CD14-positive monocyte (primary cell): ENCODE measurements around the gene UGDH. TPM values are rescaled to one million over a fixed set of nuclear protein-coding genes. Genes with fewer than 3 reads are reported as not detected.

Experiments used
- DNase-seq, 3 donors: peaks; one replicate each; pipeline ENCODE4 v3.0.0-alpha.2; 2011 to 2022
- H2AFZ ChIP-seq: 2 replicates; pipeline ENCODE4 v1.6.0; 2012; ENCODE audit warnings: mild to moderate bottlenecking, low read depth, low read length, inconsistent platforms; ENCODE audit not compliant: insufficient read depth, poor library complexity, severe bottlenecking
- H3K27ac ChIP-seq, 2 donors: 1 replicate in 1 of 2; 2 replicates in 1 of 2; pipeline ENCODE4 v1.5.1; 2012 to 2013; ENCODE audit warnings: low read length in 2 of 2, control low read depth in 1 of 2, inconsistent platforms in 1 of 2, low read depth in 1 of 2, mild to moderate bottlenecking in 1 of 2
- H3K27me3 ChIP-seq, 2 donors: one replicate each; pipeline versions ENCODE4 v1.6.0 to v1.6.1; 2011 to 2013; ENCODE audit warnings: low read length in 2 of 2; ENCODE audit not compliant: control insufficient read depth in 2 of 2, insufficient read depth in 2 of 2
- H3K36me3 ChIP-seq, 2 donors: replicated peaks in 1 of 2; 1 replicate in 1 of 2; 2 replicates in 1 of 2; pipeline versions ENCODE4 v1.5.1 to v1.6.1; 2012 to 2013; ENCODE audit warnings: low read length in 2 of 2, control low read depth in 1 of 2, inconsistent platforms in 1 of 2, mild to moderate bottlenecking in 1 of 2; ENCODE audit not compliant: insufficient read depth in 2 of 2, control insufficient read depth in 1 of 2
- H3K4me1 ChIP-seq, 2 donors: 1 replicate in 1 of 2; 2 replicates in 1 of 2; pipeline versions ENCODE4 v1.5.1 to v1.6.1; 2012 to 2013; ENCODE audit warnings: low read length in 2 of 2, control low read depth in 1 of 2, inconsistent platforms in 1 of 2, mild to moderate bottlenecking in 1 of 2, moderate library complexity in 1 of 2; ENCODE audit not compliant: insufficient read depth in 2 of 2, control insufficient read depth in 1 of 2
- H3K4me2 ChIP-seq: replicated peaks from 2 replicates; pipeline ENCODE3; 2012; ENCODE audit warnings: low read length, moderate library complexity, mild to moderate bottlenecking; ENCODE audit not compliant: poor library complexity, severe bottlenecking; ENCODE audit errors: extremely low read depth
- H3K4me3 ChIP-seq, 3 experiments: fragments of 200-600 bp in 1 of 3; sonication (generic) in 1 of 3; replicated peaks in 1 of 3; 1 replicate in 2 of 3; 2 replicates in 1 of 3; pipeline ENCODE4 v1.5.1; 2011 to 2013; ENCODE audit warnings: low read length in 3 of 3, mild to moderate bottlenecking in 3 of 3, control low read depth in 2 of 3, low read depth in 2 of 3, inconsistent platforms in 1 of 3, moderate library complexity in 1 of 3
- H3K79me2 ChIP-seq: 2 replicates; pipeline ENCODE4 v1.6.0; 2012; ENCODE audit warnings: mild to moderate bottlenecking, control low read depth, inconsistent platforms, low read length, moderate library complexity; ENCODE audit not compliant: insufficient read depth
- H3K9ac ChIP-seq: 2 replicates; pipeline ENCODE4 v1.6.0; 2017; ENCODE audit warnings: low read length, mild to moderate bottlenecking; ENCODE audit not compliant: insufficient read depth, poor library complexity, severe bottlenecking
- H3K9me3 ChIP-seq, 2 donors: replicated peaks in 1 of 2; 1 replicate in 1 of 2; 2 replicates in 1 of 2; pipeline versions ENCODE4 v1.5.1 to v1.6.1; 2012 to 2013; ENCODE audit warnings: low read length in 2 of 2, control low read depth in 1 of 2; ENCODE audit not compliant: control insufficient read depth in 1 of 2, insufficient read depth in 1 of 2
- H4K20me1 ChIP-seq: 2 replicates; pipeline ENCODE4 v1.6.0; 2012; ENCODE audit warnings: mild to moderate bottlenecking, low read length, control low read depth, moderate library complexity; ENCODE audit not compliant: insufficient read depth
- H3K27ac Mint-ChIP-seq, 7 donors: one replicate each; pipeline ENCODE4 v1.8.0; 2020; ENCODE audit warnings: mild to moderate bottlenecking in 7 of 7, mixed read lengths in 7 of 7, moderate library complexity in 6 of 7, inconsistent platforms in 2 of 7
- H3K27me3 Mint-ChIP-seq, 3 donors: one replicate each; pipeline ENCODE4 v1.8.0; 2021 to 2022; ENCODE audit warnings: low read depth in 3 of 3, mild to moderate bottlenecking in 3 of 3, mixed read lengths in 3 of 3, moderate library complexity in 3 of 3, inconsistent platforms in 1 of 3
- H3K36me3 Mint-ChIP-seq, 2 donors: one replicate each; pipeline ENCODE4 v1.8.0; 2020; ENCODE audit warnings: mixed read lengths in 2 of 2, inconsistent platforms in 1 of 2, mild to moderate bottlenecking in 1 of 2
- H3K4me1 Mint-ChIP-seq: one replicate; pipeline ENCODE4 v1.8.0; 2020; ENCODE audit warnings: mild to moderate bottlenecking, mixed read lengths
- H3K4me3 Mint-ChIP-seq, 2 donors: one replicate each; pipeline ENCODE4 v1.8.0; 2020; ENCODE audit warnings: mild to moderate bottlenecking in 2 of 2, mixed read lengths in 2 of 2, moderate library complexity in 1 of 2
- H3K9me3 Mint-ChIP-seq, 7 donors: one replicate each; pipeline ENCODE4 v1.8.0; 2020 to 2022; ENCODE audit warnings: mixed read lengths in 7 of 7, mild to moderate bottlenecking in 6 of 7, moderate library complexity in 6 of 7, inconsistent platforms in 2 of 7
- WGBS: methylation state at CpG from one replicate; pipeline ENCODE4 v1.1.5; 2013; ENCODE audit warnings: missing lambda C conversion rate; ENCODE audit not compliant: insufficient coverage; 5-methylcytosine and 5-hydroxymethylcytosine counted together
- intact Hi-C, 2 donors: fragments of 100-400 bp; cut with micrococcal nuclease; formaldehyde crosslinking; loops; one replicate each; pipeline versions ENCODE4 v1.15.0 to v1.15.1; 2023
- polyA plus RNA-seq, 3 donors: library from polyadenylated mRNA; depleted of rRNA in 1 of 3; unstranded in 2 of 3; stranded (reverse) in 1 of 3; fragments of 300-500 nt in 2 of 3; fragments of >200 nt in 1 of 3; fragmentation: Illumina TruSeq in 2 of 3; gene quantifications; 1 replicate in 2 of 3; 2 replicates in 1 of 3; pipeline ENCODE4 v1.2.3, GENCODE V29; 2012 to 2021
- TF ChIP-seq, protein P1 (sequence below): fragments of 200-600 bp; IDR thresholded peaks from one replicate; pipeline ENCODE4 v1.8.0; 2022; ENCODE audit warnings: antibody characterized with exemption, mild to moderate bottlenecking

The UGDH gene
- polyA plus RNA-seq, 3 donors, result 4.6 to 19.7 (median 16.7) TPM

DNA sequence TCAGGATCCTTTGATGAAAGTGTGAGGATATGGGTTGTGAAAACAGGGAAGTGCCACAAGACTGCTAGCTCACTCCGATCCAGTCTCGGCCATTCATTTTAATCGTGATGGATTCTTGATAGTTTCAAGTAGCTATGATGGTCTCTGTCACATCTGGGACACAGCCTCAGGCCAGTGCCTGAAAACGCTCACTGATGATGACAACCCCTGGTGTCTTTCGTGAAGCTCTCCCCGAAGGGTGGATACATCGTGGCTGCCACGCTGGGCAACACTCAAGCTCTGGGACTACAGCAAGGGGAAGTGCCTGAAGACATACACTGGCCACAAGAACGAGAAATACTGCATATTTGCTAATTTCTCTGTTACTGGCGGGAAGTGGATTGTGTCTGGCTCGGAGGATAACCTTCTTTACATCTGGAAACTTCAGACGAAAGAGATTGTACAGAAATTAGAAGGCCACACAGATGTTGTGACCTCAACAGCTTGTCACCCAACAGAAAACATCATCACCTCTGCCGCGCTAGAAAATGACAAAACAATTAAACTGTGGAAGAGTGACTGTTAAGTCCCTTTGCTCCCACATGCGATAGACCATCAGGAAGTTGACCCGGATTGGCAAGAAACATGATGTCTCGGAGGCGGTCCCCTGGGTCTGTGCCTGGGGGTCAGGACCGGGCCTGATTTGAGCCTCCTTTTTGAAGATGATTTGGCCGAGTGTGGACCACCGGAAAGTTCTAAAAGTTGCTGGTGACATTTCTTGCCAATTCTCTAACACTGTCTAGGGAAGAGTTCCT lies 46.1 kb downstream of the UGDH start:
- H3K36me3 Mint-ChIP-seq, result peaks cover 8 to 12% of the 10 kb centered on the region in 2 donors
- Histone ChIP-seq H3K4me2 (peak overlapping the region; percentile 73), H4K20me1 (no peaks in the 10 kb centered on the region), H3K36me3 (peaks cover 7 to 21% of the 10 kb centered on the region in 2 donors), H2AFZ (peak overlapping the region; percentile 79), H3K27me3 (no peaks in the 10 kb centered on the region), H3K9ac (peak overlapping the region; percentile 60), H3K4me3 (peak overlapping the region; percentile 39 to 74 (median 56)), H3K9me3 (no peaks in the 10 kb centered on the region), H3K4me1 (peaks cover 33 to 34% of the 10 kb centered on the region in 2 donors), H3K79me2 (no peaks in the 10 kb centered on the region), H3K27ac (peak overlapping the region; percentile 59 to 78)
- intact Hi-C loops, result loop anchor here in 1 of 2 donors (5.0 kb wide), 1 partner anchor 46 kb away; the partner anchor contains the start of gene UGDH
- 31% methylated on average over 16 of the region's 21 CpGs for WGBS
- H3K4me3 Mint-ChIP-seq, result peak overlapping the region; percentile 84 to 94
- peak overlapping the region; percentile 81 to 92 (median 86) for H3K27ac Mint-ChIP-seq
- peak; percentile 38 to 46 (median 45) for DNase-seq
- H3K9me3 Mint-ChIP-seq, result peaks cover 0 to 2% (median 0%) of the 10 kb centered on the region in 7 donors
- peaks cover 0 to 7% (median 0%) of the 10 kb centered on the region in 3 donors for H3K27me3 Mint-ChIP-seq
- TF ChIP-seq, protein P1, sequence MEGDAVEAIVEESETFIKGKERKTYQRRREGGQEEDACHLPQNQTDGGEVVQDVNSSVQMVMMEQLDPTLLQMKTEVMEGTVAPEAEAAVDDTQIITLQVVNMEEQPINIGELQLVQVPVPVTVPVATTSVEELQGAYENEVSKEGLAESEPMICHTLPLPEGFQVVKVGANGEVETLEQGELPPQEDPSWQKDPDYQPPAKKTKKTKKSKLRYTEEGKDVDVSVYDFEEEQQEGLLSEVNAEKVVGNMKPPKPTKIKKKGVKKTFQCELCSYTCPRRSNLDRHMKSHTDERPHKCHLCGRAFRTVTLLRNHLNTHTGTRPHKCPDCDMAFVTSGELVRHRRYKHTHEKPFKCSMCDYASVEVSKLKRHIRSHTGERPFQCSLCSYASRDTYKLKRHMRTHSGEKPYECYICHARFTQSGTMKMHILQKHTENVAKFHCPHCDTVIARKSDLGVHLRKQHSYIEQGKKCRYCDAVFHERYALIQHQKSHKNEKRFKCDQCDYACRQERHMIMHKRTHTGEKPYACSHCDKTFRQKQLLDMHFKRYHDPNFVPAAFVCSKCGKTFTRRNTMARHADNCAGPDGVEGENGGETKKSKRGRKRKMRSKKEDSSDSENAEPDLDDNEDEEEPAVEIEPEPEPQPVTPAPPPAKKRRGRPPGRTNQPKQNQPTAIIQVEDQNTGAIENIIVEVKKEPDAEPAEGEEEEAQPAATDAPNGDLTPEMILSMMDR, result no peak
- peaks cover 35% of the 10 kb centered on the region for H3K4me1 Mint-ChIP-seq

DNA sequence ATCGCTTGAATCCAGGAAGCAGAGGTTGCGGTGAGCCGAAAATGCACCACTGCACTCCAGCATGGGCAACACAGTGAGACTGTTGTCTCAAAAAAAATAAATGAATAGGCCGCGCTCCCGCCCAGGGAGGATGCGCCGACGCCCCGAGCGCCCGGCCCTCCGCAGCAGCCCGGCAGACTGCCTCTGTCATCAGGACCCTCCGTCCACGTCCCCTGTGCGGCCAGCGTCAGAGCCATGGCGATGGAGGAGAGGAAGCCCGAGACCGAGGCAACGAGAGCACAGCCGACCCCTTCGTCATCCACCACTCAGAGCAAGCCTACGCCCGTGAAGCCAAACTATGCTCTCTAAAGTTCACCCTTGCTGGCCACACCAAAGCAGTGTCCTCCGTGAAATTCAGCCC lies 47.0 kb downstream of the UGDH start:
- no peaks in the 10 kb centered on the region for H3K9me3 ChIP-seq
- Mint-ChIP-seq H3K9me3 (peaks cover 0 to 2% (median 0%) of the 10 kb centered on the region in 7 donors), H3K4me3 (no peak overlapping the region), H3K27me3 (peaks cover 0 to 5% (median 0%) of the 10 kb centered on the region in 3 donors), H3K4me1 (peaks cover 26% of the 10 kb centered on the region), H3K27ac (peak overlapping the region in 5 of 7 donors; percentile 63 to 90 (median 85)), H3K36me3 (peaks cover 9 to 12% of the 10 kb centered on the region in 2 donors)
- H3K79me2 ChIP-seq, result no peaks in the 10 kb centered on the region
- 98% methylated on average over 24 of the region's 27 CpGs for WGBS
- H3K27me3 ChIP-seq, result no peaks in the 10 kb centered on the region
- H4K20me1 ChIP-seq, result no peaks in the 10 kb centered on the region
- DNase-seq, result no peak
- no peak overlapping the region for H3K4me3 ChIP-seq
- peaks cover 24 to 26% of the 10 kb centered on the region in 2 donors for H3K4me1 ChIP-seq
- peak overlapping the region; percentile 79 for H2AFZ ChIP-seq
- peaks cover 7 to 21% of the 10 kb centered on the region in 2 donors for H3K36me3 ChIP-seq
- peak overlapping the region in 1 of 2 donors; percentile 78 for H3K27ac ChIP-seq
- H3K9ac ChIP-seq, result no peak overlapping the region
- TF ChIP-seq, protein P1, result no peak
- intact Hi-C loops, result loop anchor here in 1 of 2 donors (5.0 kb wide), 1 partner anchor 47 kb away; the partner anchor contains the start of gene UGDH
- H3K4me2 ChIP-seq, result peak overlapping the region; percentile 73
